Heart left ventricle (tissue), 13 donors: Measurements from ENCODE around the gene SLC9A3.

ENCODE experiments used
- CTCF ChIP-seq, 12 donors: fragments of 200-600 bp; sonication (generic) in 4 of 12; IDR thresholded peaks; one replicate each; pipeline versions ENCODE4 v1.5.0 to v1.8.0; 2018 to 2022; ENCODE audit warnings: antibody characterized with exemption in 12 of 12, mild to moderate bottlenecking in 5 of 12
- POLR2A ChIP-seq, 2 donors: fragments of 450-650 bp; IDR thresholded peaks; one replicate each; pipeline ENCODE4 v1.6.1; 2017; ENCODE audit warnings: antibody characterized with exemption in 2 of 2, mild to moderate bottlenecking in 2 of 2, moderate library complexity in 2 of 2
- donor health status: ischemic (EF 13 %, LVEDD 7.1; RV severe dilation, severe dysfunction).
- donor health status: DM: no; HTN: yes; CAD: no.
- donor health status: DM: no; HTN: no; CAD: no.
- donor health status: ischemic (EF 25% LVEDD 6.9; RV normal size, moderate dysfunction).
- donor health status: ischemic (EF 25% LVEDD 5.7; RV mildly dilated, moderate dysfunction).
- donor health status: ischemic (EF 35%, LVEDD 5.7; RV mildly dilated, moderate dysfunction).
- donor health status: nonischemic (EF 11% LVEDD 7.7; RV severe dilation, severe dysfunction).
- donor health status: DM: yes; HTN: yes; CAD: no.
- donor health status: PGD.
- donor health status: ischemic (EF 29% LVEDD 5.4; RV normal size, mild dysfunction).
- donor health status: nonischemic (EF 23%, LVEDD 6.1; RV moderate dilation, normal function).

- TF ChIP-seq CTCF (IDR thresholded peaks at IDR 0.05) (no peak), POLR2A (IDR thresholded peaks at IDR 0.05) (no peak)
These were observed 66.9 kb downstream of the SLC9A3 start for GRCh38 chr5:457195-457961.
